Astrocyte of the cerebellum (primary cell): Measurements from ENCODE around the gene CBLN1.

Source experiments
- DNase-seq: peaks from one replicate; pipeline ENCODE4 v3.0.0-alpha.2; 2011; ENCODE audit warnings: low read depth
- H3K4me3 ChIP-seq: 2 replicates; pipeline ENCODE4 v1.5.1; 2011; ENCODE audit warnings: mild to moderate bottlenecking, low read depth, low read length, moderate library complexity
- CTCF ChIP-seq: IDR thresholded peaks from 2 replicates; pipeline ENCODE4 v1.5.1; 2012; ENCODE audit warnings: low read length, low read depth, moderate library complexity, mild to moderate bottlenecking; ENCODE audit errors: missing control alignments
- in situ Hi-C: cut with HindIII; loops from 2 replicates; pipeline ENCODE4 v1.10.0; 2017; ENCODE audit warnings: low sequenced_read_pairs

The CBLN1 gene

GRCh38 chr16:49281480-49281842, at the start of gene CBLN1:
Gene CBLN1 (minus strand): TSS chr16:49281838. CDS start chr16:49281465, 373 bp downstream.
- TF ChIP-seq CTCF, result no peak
- in situ Hi-C loops, result no loop called here
- H3K4me3 ChIP-seq, result peak within 1 kb of the TSS; percentile 16

GRCh38 chr16:49330562-49331201, 49.0 kb upstream of the CBLN1 start:
- no peak for DNase-seq
- no peak for TF ChIP-seq CTCF
- in situ Hi-C loops, result no loop called here
- H3K4me3 ChIP-seq, result no peak overlapping the region

More at GRCh38 chr16:49281480-49281842, at the start of gene CBLN1:
- DNase-seq, result no peak

GRCh38 chr16:49328325-49328724, 46.7 kb upstream of the CBLN1 start:
- in situ Hi-C loops, result no loop called here
- H3K4me3 ChIP-seq, result no peak overlapping the region
- no peak for DNase-seq
- no peak for TF ChIP-seq CTCF

GRCh38 chr16:49327466-49327865, 45.8 kb upstream of the CBLN1 start:
- in situ Hi-C loops, result no loop called here
- DNase-seq, result no peak
- no peak overlapping the region for H3K4me3 ChIP-seq
- no peak for TF ChIP-seq CTCF

- in situ Hi-C loops, result no loop called here
- no peak for TF ChIP-seq CTCF
- DNase-seq, result no peak
- no peak overlapping the region for H3K4me3 ChIP-seq
These were observed 43.1 kb upstream of the CBLN1 start for GRCh38 chr16:49324703-49325102.

- H3K4me3 ChIP-seq, result no peak overlapping the region
- in situ Hi-C loops, result no loop called here
- TF ChIP-seq CTCF, result no peak
- no peak for DNase-seq
These were observed 34.0 kb upstream of the CBLN1 start for GRCh38 chr16:49315602-49316001.
